CD4-positive, alpha-beta T cell (primary cell): ENCODE data around the gene C1orf185. TPM values are rescaled to one million over a fixed set of nuclear protein-coding genes. Genes with fewer than 3 reads are reported as not detected.

Experiments used
- ATAC-seq: fragments of 200-7000 bp; cut with Tn5 transposase; one replicate; pipeline ENCODE4 v1.10.0; 2022; ENCODE audit warnings: mild to moderate bottlenecking; ENCODE audit not compliant: poor library complexity
- CTCF ChIA-PET: fragments of 350-600 bp; sonication (Branson Sonifier 250); formaldehyde crosslinking; loops from one replicate; lab custom pipeline; 2021; ENCODE audit warnings: antibody characterized with exemption, inconsistent platforms; lab: Charles Lee
- POLR2A ChIA-PET: fragments of 350-600 bp; sonication (Branson Sonifier 250); formaldehyde crosslinking; loops from one replicate; lab custom pipeline; 2021; ENCODE audit warnings: antibody characterized with exemption, inconsistent platforms; lab: Charles Lee
- DNase-seq, 14 experiments: peaks; one replicate each; pipeline ENCODE4 v3.0.0-alpha.2; 2013 to 2020; ENCODE audit warnings: mixed read lengths in 2 of 14
- H3K27ac ChIP-seq, 2 donors: one replicate each; pipeline versions ENCODE4 v1.5.1 to v1.7.0; 2013; ENCODE audit warnings: low read length in 2 of 2, low read depth in 1 of 2, mild to moderate bottlenecking in 1 of 2
- H3K27me3 ChIP-seq, 2 experiments: 1 replicate in 1 of 2; 2 replicates in 1 of 2; pipeline versions ENCODE4 v1.6.1 to v1.7.0; 2013; ENCODE audit warnings: low read length in 2 of 2, control low read depth in 1 of 2, mild to moderate bottlenecking in 1 of 2, moderate library complexity in 1 of 2; ENCODE audit not compliant: insufficient read depth in 2 of 2, control insufficient read depth in 1 of 2
- H3K36me3 ChIP-seq: one replicate; pipeline ENCODE4 v1.6.1; 2013; ENCODE audit warnings: low read length, control low read depth; ENCODE audit not compliant: insufficient read depth
- H3K4me1 ChIP-seq: one replicate; pipeline ENCODE4 v1.6.1; 2013; ENCODE audit warnings: low read length, control low read depth; ENCODE audit not compliant: insufficient read depth
- H3K4me3 ChIP-seq: one replicate; pipeline ENCODE4 v1.5.1; 2013; ENCODE audit warnings: mild to moderate bottlenecking, low read length, moderate library complexity
- H3K9me3 ChIP-seq, 2 experiments: 1 replicate in 1 of 2; 2 replicates in 1 of 2; pipeline versions ENCODE4 v1.6.1 to v1.7.0; 2013; ENCODE audit warnings: low read length in 2 of 2, mild to moderate bottlenecking in 2 of 2, control low read depth in 1 of 2, moderate library complexity in 1 of 2; ENCODE audit not compliant: control insufficient read depth in 1 of 2, insufficient read depth in 1 of 2
- H3K27ac Mint-ChIP-seq: one replicate; pipeline ENCODE4 v1.8.0; 2020; ENCODE audit warnings: mixed read lengths
- H3K27me3 Mint-ChIP-seq: one replicate; pipeline ENCODE4 v1.8.0; 2021; ENCODE audit warnings: mixed read lengths
- H3K36me3 Mint-ChIP-seq: one replicate; pipeline ENCODE4 v1.8.0; 2021; ENCODE audit warnings: low read depth, mixed read lengths
- H3K4me1 Mint-ChIP-seq: one replicate; pipeline ENCODE4 v1.8.0; 2021; ENCODE audit warnings: low read depth, mixed read lengths
- H3K4me3 Mint-ChIP-seq: one replicate; pipeline ENCODE4 v1.8.0; 2020; ENCODE audit warnings: mild to moderate bottlenecking, mixed read lengths
- H3K9me3 Mint-ChIP-seq: one replicate; pipeline ENCODE4 v1.8.0; 2020; ENCODE audit warnings: mixed read lengths
- CTCF ChIP-seq: fragments of 200-600 bp; IDR thresholded peaks from one replicate; pipeline ENCODE4 v1.8.0; 2022; ENCODE audit warnings: antibody characterized with exemption, mild to moderate bottlenecking
- intact Hi-C, 2 experiments: fragments of 100-400 bp; cut with DNase I in 1 of 2; cut with micrococcal nuclease in 1 of 2; formaldehyde crosslinking; loops; one replicate each; pipeline versions ENCODE4 v1.15.1 to v1.9.0; 2023 to 2025; cut with DNase I, micrococcal nuclease
- total RNA-seq, 174 experiments: library from RNA in 2 of 174; stranded (reverse) in 2 of 174; gene quantifications; one replicate each; pipeline ENCODE4 v1.2.3 and lab custom pipeline; 2021 to 2026

Gene C1orf185
- total RNA-seq, 2 experiments from 2014 or later: not detected

- intact Hi-C loops: no loop called here
- Mint-ChIP-seq H3K4me3 (no peak overlapping the region), H3K36me3 (no peaks in the 10 kb centered on the region), H3K27ac (no peak overlapping the region), H3K27me3 (peaks cover 3% of the 10 kb centered on the region), H3K4me1 (no peaks in the 10 kb centered on the region), H3K9me3 (no peaks in the 10 kb centered on the region)
- no peak overlapping the region for H3K27ac ChIP-seq
- H3K36me3 ChIP-seq: no peaks in the 10 kb centered on the region
- no peak for ATAC-seq
- no peaks in the 10 kb centered on the region for H3K4me1 ChIP-seq
- peaks cover 0 to 6% of the 10 kb centered on the region in 2 experiments for H3K27me3 ChIP-seq
- ChIA-PET POLR2A (interaction anchor here (1.1 to 1.5 kb wide), 2 partner anchors 228 to 414 kb away, joined by 3 read pairs; partner anchors contain the start of gene FAF1), CTCF (interaction anchor here (0.7 to 2.1 kb wide), 5 partner anchors 8 to 414 kb away, joined by 3 to 8 read pairs (median 3); no protein-coding TSS in a partner anchor)
- DNase-seq: no peak
- no peaks in the 10 kb centered on the region for H3K9me3 ChIP-seq
- no peak overlapping the region for H3K4me3 ChIP-seq
- no peak for TF ChIP-seq CTCF
Observed at GRCh38 chr1:51188230-51188629, 86.2 kb downstream of the C1orf185 start.

- Mint-ChIP-seq H3K9me3 (no peaks in the 10 kb centered on the region), H3K27me3 (no peaks in the 10 kb centered on the region), H3K36me3 (no peaks in the 10 kb centered on the region), H3K4me1 (no peaks in the 10 kb centered on the region), H3K27ac (no peak overlapping the region), H3K4me3 (no peak overlapping the region)
- POLR2A ChIA-PET: interaction anchor here (0.7 to 1.5 kb wide), 3 partner anchors 46 to 415 kb away, joined by 3 read pairs; partner anchors contain the start of gene FAF1
- H3K4me1 ChIP-seq: no peaks in the 10 kb centered on the region
- DNase-seq: peak in 12 of 14 experiments; percentile 0 to 77 (median 21)
- CTCF ChIA-PET: interaction anchor here (0.7 to 2.1 kb wide), 9 partner anchors 9 to 415 kb away, joined by 3 to 11 read pairs (median 4); partner anchors contain the start of gene RNF11
- H3K27ac ChIP-seq: no peak overlapping the region
- H3K36me3 ChIP-seq: no peaks in the 10 kb centered on the region
- TF ChIP-seq CTCF: peak; percentile 99
- peaks cover 0 to 4% of the 10 kb centered on the region in 2 experiments for H3K27me3 ChIP-seq
- intact Hi-C loops: loop anchor here (1.0 to 5.0 kb wide), 5 partner anchors 48 to 415 kb away; partner anchors contain the start of gene RNF11 (in 1 of the 2)
- no peaks in the 10 kb centered on the region for H3K9me3 ChIP-seq
- no peak for ATAC-seq
- H3K4me3 ChIP-seq: no peak overlapping the region
Observed at GRCh38 chr1:51189421-51190073, 87.5 kb downstream of the C1orf185 start.

GRCh38 chr1:51190961-51191360 is 88.9 kb downstream of the C1orf185 start:
- H3K4me3 ChIP-seq: no peak overlapping the region
- ATAC-seq (no peak), DNase-seq (no peak)
- H3K36me3 Mint-ChIP-seq: no peaks in the 10 kb centered on the region
- no peaks in the 10 kb centered on the region for H3K4me1 ChIP-seq
- no peaks in the 10 kb centered on the region for H3K27me3 Mint-ChIP-seq
- ChIA-PET CTCF (interaction anchor here (1.8 to 2.9 kb wide), 5 partner anchors 72 to 417 kb away, joined by 5 to 15 read pairs (median 9); no protein-coding TSS in a partner anchor), POLR2A (interaction anchor here (2.0 kb wide), 1 partner anchor 417 kb away, joined by 5 read pairs; no protein-coding TSS in a partner anchor)
- no peak overlapping the region for H3K4me3 Mint-ChIP-seq
- peaks cover 0 to 4% of the 10 kb centered on the region in 2 experiments for H3K27me3 ChIP-seq
- no peaks in the 10 kb centered on the region for H3K36me3 ChIP-seq
- no peak overlapping the region for H3K27ac ChIP-seq
- no peaks in the 10 kb centered on the region for H3K4me1 Mint-ChIP-seq
- no peak overlapping the region for H3K27ac Mint-ChIP-seq
- no peak for TF ChIP-seq CTCF
- no peaks in the 10 kb centered on the region for H3K9me3 ChIP-seq
- intact Hi-C loops: loop anchor here (5.0 kb wide), 2 partner anchors 46 to 106 kb away; partner anchors contain the start of gene RNF11 (in 1 of the 2)
- no peaks in the 10 kb centered on the region for H3K9me3 Mint-ChIP-seq
